Measurements from ENCODE around the gene PARD3. TPM values are rescaled to one million over a fixed set of nuclear protein-coding genes. Genes with fewer than 3 reads are reported as not detected.

The PARD3 gene
- total RNA-seq, 1 experiment from 2014 or later = 46.3 TPM

GRCh38 chr10:34704526-34705184, 110.4 kb downstream of the PARD3 start:
- no peak for DNase-seq (ENCODE audit: low read depth, low spot score)
- no TSS peak for BruUV-seq (replicated peaks)
- Histone ChIP-seq H3K9me3 (ENCODE audit: control insufficient read depth in 1 of 2, insufficient read depth in 1 of 2, low read depth in 1 of 2, low read length in 2 of 2) (no peaks in the 10 kb centered on the region), H3K79me2 (ENCODE audit: insufficient read depth, low read length) (peaks cover 61% of the 10 kb centered on the region), H4K20me1 (ENCODE audit: insufficient read depth) (no peaks in the 10 kb centered on the region), H3K4me1 (ENCODE audit: control insufficient read depth in 1 of 2, insufficient read depth in 2 of 2, low read length in 2 of 2) (peaks cover 17 to 35% of the 10 kb centered on the region in 2 experiments), H3K4me3 (replicated peaks in 1 of 2; ENCODE audit: low read depth in 1 of 2, low read length in 2 of 2) (no peak overlapping the region), H3K27me3 (ENCODE audit: insufficient read depth, low read length) (no peaks in the 10 kb centered on the region), H2AFZ (ENCODE audit: low read depth, low read length, poor library complexity, severe bottlenecking) (no peak overlapping the region), H3K4me2 (ENCODE audit: low read length) (no peak overlapping the region), H3K9me2 (ENCODE audit: insufficient read depth) (no peaks in the 10 kb centered on the region), H3K9ac (ENCODE audit: low read length) (no peak overlapping the region), H3K27ac (ENCODE audit: low read depth, low read length) (no peak overlapping the region), H3K36me3 (ENCODE audit: control insufficient read depth in 1 of 2, insufficient read depth in 2 of 2, low read length in 2 of 2) (no peaks in the 10 kb centered on the region)
- TF ChIP-seq EZH2 (IDR thresholded peaks at IDR 0.05) (no peak), CTCF (IDR thresholded peaks at IDR 0.05 in 2 of 3, conservative IDR thresholded peaks at IDR 0.05 in 1 of 3; ENCODE audit: borderline replicate concordance in 1 of 3, insufficient read depth in 1 of 3, low read depth in 2 of 3, low read length in 2 of 3) (no peak), REST (IDR thresholded peaks at IDR 0.05; ENCODE audit: low read depth) (no peak), CEBPB (IDR thresholded peaks at IDR 0.05; ENCODE audit: low read depth) (no peak), FOSL1 (IDR thresholded peaks at IDR 0.05; ENCODE audit: low read depth) (no peak), ZNF274 (IDR thresholded peaks at IDR 0.05; ENCODE audit: low read depth, low read length) (no peak), EZH2phosphoT487 (IDR thresholded peaks at IDR 0.05; ENCODE audit: borderline replicate concordance) (no peak), ELF1 (IDR thresholded peaks at IDR 0.05; ENCODE audit: borderline replicate concordance, low read depth) (no peak), ZBTB33 (IDR thresholded peaks at IDR 0.05; ENCODE audit: extremely low read depth, insufficient replicate concordance, low read length) (no peak), SIN3A (IDR thresholded peaks at IDR 0.05; ENCODE audit: low read depth) (no peak), POLR2A (IDR thresholded peaks at IDR 0.05; ENCODE audit: borderline replicate concordance, extremely low read depth, insufficient read depth, insufficient read length) (no peak), EGR1 (IDR thresholded peaks at IDR 0.05; ENCODE audit: low read depth) (no peak), ATF3 (IDR thresholded peaks at IDR 0.05) (no peak), YY1 (IDR thresholded peaks at IDR 0.05; ENCODE audit: extremely low read depth, insufficient replicate concordance, low read depth, low read length) (no peak), POLR2AphosphoS5 (IDR thresholded peaks at IDR 0.05; ENCODE audit: low read depth, low read length) (no peak)
- intact Hi-C loops (cut with micrococcal nuclease) = no loop called here
- ChIA-PET POLR2A (no interaction called here), RAD21 (ENCODE audit: low non-redundant PET in 1 of 2, low total read pairs in 2 of 2, uncharacterized antibody in 2 of 2, unreplicated experiment in 2 of 2) (no interaction called here), CTCF (no interaction called here)
- ATAC-seq = no peak

Data from HCT116 (cell line).